Trophoblast cell (in vitro differentiated cells and primary cell): ENCODE data around the gene IQCK.

Experiments
- DNase-seq, 2 donors: peaks; one replicate each; pipeline ENCODE4 v3.0.0-alpha.2; 2016
- H2AFZ ChIP-seq: 2 replicates; pipeline ENCODE4 v1.6.1; 2013; ENCODE audit warnings: low read length, moderate library complexity, mild to moderate bottlenecking; ENCODE audit not compliant: insufficient read depth, poor library complexity
- H2AK5ac ChIP-seq: 2 replicates; pipeline ENCODE4 v1.6.1; 2013; ENCODE audit warnings: mild to moderate bottlenecking, low read length
- H2BK120ac ChIP-seq: 2 replicates; pipeline ENCODE4 v1.6.1; 2013; ENCODE audit warnings: low read length, mild to moderate bottlenecking, moderate library complexity; ENCODE audit not compliant: insufficient read depth, poor library complexity
- H2BK12ac ChIP-seq: 2 replicates; pipeline ENCODE4 v1.6.1; 2013; ENCODE audit warnings: mild to moderate bottlenecking, low read length, moderate library complexity
- H2BK5ac ChIP-seq: 2 replicates; pipeline ENCODE4 v1.6.1; 2013; ENCODE audit warnings: low read length, low read depth, moderate library complexity, mild to moderate bottlenecking; ENCODE audit not compliant: poor library complexity
- H3K14ac ChIP-seq: 2 replicates; pipeline ENCODE4 v1.6.1; 2013; ENCODE audit warnings: mild to moderate bottlenecking, low read length
- H3K18ac ChIP-seq: 2 replicates; pipeline ENCODE4 v1.6.1; 2013; ENCODE audit warnings: mild to moderate bottlenecking, low read length
- H3K23ac ChIP-seq: 2 replicates; pipeline ENCODE4 v1.6.1; 2013; ENCODE audit warnings: low read length
- H3K27ac ChIP-seq: 2 replicates; pipeline ENCODE4 v1.5.1; 2013; ENCODE audit warnings: low read depth, mild to moderate bottlenecking, inconsistent platforms, low read length, moderate library complexity
- H3K27me3 ChIP-seq: 2 replicates; pipeline ENCODE4 v1.6.1; 2013; ENCODE audit warnings: inconsistent platforms, mild to moderate bottlenecking, low read length, moderate library complexity; ENCODE audit not compliant: insufficient read depth
- H3K36me3 ChIP-seq, 2 experiments: 1 replicate in 1 of 2; 2 replicates in 1 of 2; pipeline ENCODE4 v1.6.1; 2013; ENCODE audit warnings: low read length in 2 of 2, mild to moderate bottlenecking in 2 of 2, moderate library complexity in 1 of 2; ENCODE audit not compliant: insufficient read depth in 2 of 2, control insufficient read depth in 1 of 2
- H3K4ac ChIP-seq: 2 replicates; pipeline ENCODE4 v1.6.1; 2013; ENCODE audit warnings: low read depth, mild to moderate bottlenecking, low read length, moderate library complexity
- H3K4me1 ChIP-seq, 2 experiments: 1 replicate in 1 of 2; 2 replicates in 1 of 2; pipeline ENCODE4 v1.6.1; 2013; ENCODE audit warnings: low read length in 2 of 2, mild to moderate bottlenecking in 2 of 2, moderate library complexity in 1 of 2; ENCODE audit not compliant: insufficient read depth in 2 of 2, control insufficient read depth in 1 of 2
- H3K4me2 ChIP-seq: 2 replicates; pipeline ENCODE4 v1.6.1; 2013; ENCODE audit warnings: inconsistent platforms, mild to moderate bottlenecking, low read length, moderate library complexity
- H3K4me3 ChIP-seq: 2 replicates; pipeline ENCODE4 v1.5.1; 2013; ENCODE audit warnings: mild to moderate bottlenecking, low read depth, low read length, inconsistent platforms
- H3K79me1 ChIP-seq: one replicate; pipeline ENCODE4 v1.6.1; 2013; ENCODE audit warnings: low read length
- H3K79me2 ChIP-seq: 2 replicates; pipeline ENCODE4 v1.6.1; 2013; ENCODE audit warnings: low read length, mild to moderate bottlenecking; ENCODE audit not compliant: control insufficient read depth, insufficient read depth, poor library complexity
- H3K9ac ChIP-seq: 2 replicates; pipeline ENCODE4 v1.6.1; 2013; ENCODE audit warnings: mild to moderate bottlenecking, low read length
- H3K9me3 ChIP-seq: 2 replicates; pipeline ENCODE4 v1.6.1; 2013; ENCODE audit warnings: low read depth, mild to moderate bottlenecking, control low read depth, inconsistent platforms, low read length; ENCODE audit not compliant: insufficient read depth
- H4K12ac ChIP-seq: 2 replicates; pipeline ENCODE4 v1.6.1; 2013; ENCODE audit warnings: low read depth, mild to moderate bottlenecking, low read length, moderate library complexity
- H4K8ac ChIP-seq: 2 replicates; pipeline ENCODE4 v1.6.1; 2013; ENCODE audit warnings: low read depth, mild to moderate bottlenecking, low read length, moderate library complexity
- H4K91ac ChIP-seq: one replicate; pipeline ENCODE4 v1.6.1; 2013; ENCODE audit warnings: low read depth, mild to moderate bottlenecking, low read length, moderate library complexity
- WGBS: extraction: QIAGEN DNeasy Blood & Tissue Kit; methylation state at CpG from one replicate; pipeline ENCODE4 v1.1.7; 2013; ENCODE audit warnings: missing lambda C conversion rate; ENCODE audit not compliant: insufficient read length, insufficient coverage; ENCODE audit errors: extremely low coverage; 5-methylcytosine and 5-hydroxymethylcytosine counted together

Gene IQCK

DNA sequence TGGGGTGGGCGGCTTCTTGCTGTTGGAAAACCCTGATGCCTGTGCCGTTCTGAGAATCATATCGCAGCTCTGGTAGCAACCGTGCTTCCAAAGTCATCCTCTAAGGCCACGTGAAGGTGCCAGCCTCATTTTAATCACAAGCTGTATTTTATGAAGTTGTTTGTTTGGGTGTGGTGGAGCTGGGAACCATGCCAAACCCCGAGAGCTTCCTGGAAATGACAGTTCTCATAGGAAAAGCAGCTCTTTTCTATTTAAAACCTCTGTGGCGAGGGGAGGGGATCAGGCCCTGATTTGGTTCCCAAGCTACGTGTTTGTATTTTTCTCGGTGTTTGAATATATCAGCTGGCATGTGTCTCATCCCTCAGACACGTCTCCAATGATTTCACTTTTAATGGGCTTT is 21.7 kb upstream of the IQCK start:
- Histone ChIP-seq H4K8ac (no peak overlapping the region), H3K79me1 (no peaks in the 10 kb centered on the region), H4K12ac (no peak overlapping the region), H2BK5ac (no peak overlapping the region), H2BK12ac (no peak overlapping the region), H2AFZ (no peak overlapping the region), H3K27ac (no peak overlapping the region), H3K9ac (no peak overlapping the region), H3K4ac (no peak overlapping the region), H3K9me3 (peaks cover 1% of the 10 kb centered on the region), H3K14ac (no peak overlapping the region), H3K4me2 (no peak overlapping the region), H3K4me1 (no peaks in the 10 kb centered on the region), H3K18ac (no peak overlapping the region), H3K4me3 (no peak overlapping the region), H3K79me2 (no peaks in the 10 kb centered on the region), H3K23ac (no peak overlapping the region), H2BK120ac (no peak overlapping the region), H3K27me3 (no peaks in the 10 kb centered on the region), H3K36me3 (peaks cover 26 to 29% of the 10 kb centered on the region in 2 experiments), H2AK5ac (no peak overlapping the region), H4K91ac (no peak overlapping the region)
- no CpG with 5 or more reads among the region's 10 CpGs for WGBS
- DNase-seq: no peak

DNA sequence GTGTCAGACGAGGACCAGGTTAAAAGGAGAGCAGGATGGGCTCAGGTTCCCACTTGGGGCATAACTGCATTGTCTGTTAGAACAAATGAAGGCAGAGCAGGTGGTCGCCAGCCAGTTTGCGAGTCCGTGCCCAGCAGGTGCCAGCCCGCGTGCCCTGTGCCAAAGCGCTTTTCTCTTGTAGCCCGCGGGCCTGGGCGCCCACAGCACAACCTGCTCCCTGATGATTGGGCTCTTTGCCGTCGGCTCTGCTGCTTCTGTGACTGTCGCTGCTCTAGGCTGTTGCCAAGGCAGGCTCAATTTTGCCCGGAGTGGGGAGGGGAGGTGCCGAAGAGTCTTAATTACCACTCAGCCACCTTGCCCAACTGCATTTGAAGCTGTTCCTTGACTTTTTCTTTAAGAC is 21.1 kb upstream of the IQCK start:
- Histone ChIP-seq H3K14ac (no peak overlapping the region), H4K91ac (no peak overlapping the region), H4K8ac (no peak overlapping the region), H3K9ac (no peak overlapping the region), H3K79me1 (no peaks in the 10 kb centered on the region), H2BK12ac (no peak overlapping the region), H3K18ac (no peak overlapping the region), H2AK5ac (no peak overlapping the region), H3K4me1 (no peaks in the 10 kb centered on the region), H3K27me3 (no peaks in the 10 kb centered on the region), H3K27ac (no peak overlapping the region), H3K79me2 (no peaks in the 10 kb centered on the region), H3K4me3 (no peak overlapping the region), H2BK5ac (no peak overlapping the region), H3K23ac (no peak overlapping the region), H3K9me3 (peaks cover 1% of the 10 kb centered on the region), H2BK120ac (no peak overlapping the region), H4K12ac (no peak overlapping the region), H3K4ac (no peak overlapping the region), H2AFZ (no peak overlapping the region), H3K36me3 (peaks cover 22 to 25% of the 10 kb centered on the region in 2 experiments), H3K4me2 (no peak overlapping the region)
- no peak for DNase-seq
- no CpG with 5 or more reads among the region's 15 CpGs for WGBS

DNA sequence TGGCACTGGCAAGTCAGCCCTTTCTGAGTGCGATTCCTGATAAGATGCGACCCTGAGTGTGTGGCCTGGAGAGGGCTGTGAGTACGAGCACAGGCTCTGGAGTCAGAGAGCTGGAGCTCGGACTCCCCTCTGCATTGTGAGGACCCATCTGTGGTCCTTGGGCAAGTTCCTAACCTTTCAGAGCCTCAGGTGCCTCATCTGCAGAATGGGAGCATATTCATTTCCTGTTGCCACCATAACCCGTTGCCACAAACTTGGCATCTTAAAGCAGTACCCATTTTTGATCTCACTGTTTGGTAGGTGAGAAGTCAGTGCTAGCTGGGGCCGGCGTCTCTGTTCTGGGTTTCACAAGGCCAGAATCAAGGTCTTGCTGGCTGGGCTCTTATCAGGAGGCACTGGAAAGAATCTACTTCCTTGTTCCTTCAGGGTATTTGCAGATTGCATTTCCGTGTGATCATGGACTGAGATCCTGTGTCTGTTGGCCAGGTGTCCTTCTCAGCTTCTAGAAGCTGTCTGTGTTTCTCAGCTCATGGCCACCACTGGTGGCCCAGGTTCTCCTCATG is 20.2 kb upstream of the IQCK start:
- Histone ChIP-seq H2BK12ac (no peak overlapping the region), H3K4ac (no peak overlapping the region), H2BK120ac (no peak overlapping the region), H3K4me3 (no peak overlapping the region), H3K36me3 (peaks cover 23 to 25% of the 10 kb centered on the region in 2 experiments), H3K14ac (no peak overlapping the region), H3K27ac (no peak overlapping the region), H4K12ac (no peak overlapping the region), H3K27me3 (no peaks in the 10 kb centered on the region), H3K79me1 (no peaks in the 10 kb centered on the region), H2BK5ac (no peak overlapping the region), H3K18ac (no peak overlapping the region), H3K4me1 (no peaks in the 10 kb centered on the region), H4K91ac (no peak overlapping the region), H3K9me3 (no peaks in the 10 kb centered on the region), H3K4me2 (no peak overlapping the region), H2AFZ (no peak overlapping the region), H2AK5ac (no peak overlapping the region), H3K9ac (no peak overlapping the region), H3K23ac (no peak overlapping the region), H3K79me2 (no peaks in the 10 kb centered on the region), H4K8ac (no peak overlapping the region)
- DNase-seq: peak in 1 of 2 donors; percentile 67
- WGBS: no CpG with 5 or more reads among the region's 8 CpGs

DNA sequence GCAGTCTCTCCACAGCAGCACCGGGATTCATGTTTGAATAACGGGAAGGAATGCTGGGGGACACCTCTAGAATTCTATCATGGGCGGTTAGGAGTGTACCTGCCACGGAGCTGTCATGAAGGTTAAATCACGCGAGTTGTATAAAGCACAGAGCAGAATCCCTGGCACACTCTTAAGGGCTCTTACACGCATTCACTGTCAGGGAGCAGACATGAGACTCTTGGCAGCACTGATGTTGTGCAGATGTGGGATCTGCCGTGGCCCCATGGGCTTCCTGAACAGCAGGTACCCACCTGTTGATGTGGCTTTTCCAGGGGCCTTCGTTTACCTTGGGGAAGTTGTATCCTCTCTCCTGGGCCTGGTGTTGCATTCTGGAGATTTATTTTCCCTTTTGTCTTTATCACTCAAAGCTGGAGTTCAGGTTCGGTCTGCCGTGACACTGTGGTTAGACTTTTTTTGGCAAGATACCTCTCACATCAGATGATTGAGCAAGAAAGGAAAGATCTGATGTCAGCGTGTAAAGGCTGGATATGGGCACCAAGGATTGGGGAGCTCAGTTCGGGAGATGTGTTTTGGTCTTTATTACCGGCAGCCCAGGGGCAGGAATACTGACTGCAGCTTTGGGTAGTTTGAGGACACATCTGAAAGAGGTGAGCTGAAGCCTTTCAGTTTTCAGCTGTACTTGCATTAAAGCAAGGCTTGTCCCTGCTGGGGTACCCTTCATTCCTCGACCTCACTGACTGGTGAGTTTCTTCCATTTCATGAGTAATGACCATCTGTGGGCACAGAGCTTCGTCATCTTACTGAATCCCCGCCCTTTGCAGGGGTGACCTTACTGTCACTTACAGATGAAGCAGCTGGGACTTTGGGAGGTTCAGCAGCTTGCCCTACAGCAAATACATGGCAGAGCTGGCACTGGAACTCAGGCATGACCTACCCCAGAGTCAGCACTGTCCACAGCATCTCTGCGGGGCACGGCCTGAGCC is 19.3 kb upstream of the IQCK start:
- Histone ChIP-seq H3K23ac (no peak overlapping the region), H3K14ac (no peak overlapping the region), H4K91ac (no peak overlapping the region), H2AK5ac (no peak overlapping the region), H3K9ac (no peak overlapping the region), H3K18ac (no peak overlapping the region), H4K8ac (no peak overlapping the region), H2BK120ac (no peak overlapping the region), H3K36me3 (peaks cover 25 to 27% of the 10 kb centered on the region in 2 experiments), H3K4me3 (no peak overlapping the region), H2AFZ (no peak overlapping the region), H3K79me2 (no peaks in the 10 kb centered on the region), H3K27ac (no peak overlapping the region), H3K79me1 (no peaks in the 10 kb centered on the region), H3K27me3 (no peaks in the 10 kb centered on the region), H3K4ac (no peak overlapping the region), H3K9me3 (no peaks in the 10 kb centered on the region), H4K12ac (no peak overlapping the region), H3K4me1 (no peaks in the 10 kb centered on the region), H2BK5ac (no peak overlapping the region), H3K4me2 (no peak overlapping the region), H2BK12ac (no peak overlapping the region)
- no CpG with 5 or more reads among the region's 19 CpGs for WGBS
- DNase-seq: no peak
